ENCODE measurements around the gene PNO1. TPM values are rescaled to one million over a fixed set of nuclear protein-coding genes. Genes with fewer than 3 reads are reported as not detected.

PNO1 gene
- total and polyA plus RNA-seq, 10 of the 15 experiments (the other 5 are each of a cell fraction or from before 2014, with no cell fraction given) = 9.7 to 60.2 (median 30.3) TPM

DNA sequence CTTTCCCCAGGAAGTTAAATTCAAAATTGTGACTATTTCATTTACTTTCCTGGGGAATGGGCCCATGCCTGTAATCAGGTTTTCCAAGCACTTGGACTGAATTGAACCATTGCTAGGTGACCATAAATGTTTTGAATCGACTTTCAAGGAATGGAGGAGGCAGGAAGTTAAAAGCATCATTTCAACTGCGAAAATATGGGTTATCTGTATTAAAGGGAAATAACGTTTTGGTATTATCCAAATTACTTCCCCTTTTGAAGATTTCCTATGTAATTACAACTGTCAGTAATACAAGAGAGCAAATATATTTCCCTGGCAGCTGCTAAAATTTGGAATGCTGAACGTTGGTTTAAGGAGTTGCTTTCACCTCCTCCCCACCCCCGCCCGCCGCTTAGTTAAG lies 19.0 kb downstream of the PNO1 start:
- ATAC-seq = no peak
- TF ChIP-seq ZNF24 (IDR thresholded peaks at IDR 0.05) (no peak), MEF2A (IDR thresholded peaks at IDR 0.05; ENCODE audit: insufficient read depth, low read depth, low read length) (no peak), NR2F1 (conservative IDR thresholded peaks at IDR 0.05) (no peak), PAX5 (IDR thresholded peaks at IDR 0.05; ENCODE audit: borderline replicate concordance, low read depth, low read length) (no peak), BMI1 (IDR thresholded peaks at IDR 0.05; ENCODE audit: borderline replicate concordance) (no peak), FOS (IDR thresholded peaks at IDR 0.05; ENCODE audit: borderline replicate concordance, extremely low read depth, insufficient read length) (no peak), WRNIP1 (IDR thresholded peaks at IDR 0.05; ENCODE audit: borderline replicate concordance, low read depth, low read length) (no peak), HDAC6 (IDR thresholded peaks at IDR 0.05; ENCODE audit: unreplicated experiment) (no peak)
- TF ChIP-seq, protein P1, sequence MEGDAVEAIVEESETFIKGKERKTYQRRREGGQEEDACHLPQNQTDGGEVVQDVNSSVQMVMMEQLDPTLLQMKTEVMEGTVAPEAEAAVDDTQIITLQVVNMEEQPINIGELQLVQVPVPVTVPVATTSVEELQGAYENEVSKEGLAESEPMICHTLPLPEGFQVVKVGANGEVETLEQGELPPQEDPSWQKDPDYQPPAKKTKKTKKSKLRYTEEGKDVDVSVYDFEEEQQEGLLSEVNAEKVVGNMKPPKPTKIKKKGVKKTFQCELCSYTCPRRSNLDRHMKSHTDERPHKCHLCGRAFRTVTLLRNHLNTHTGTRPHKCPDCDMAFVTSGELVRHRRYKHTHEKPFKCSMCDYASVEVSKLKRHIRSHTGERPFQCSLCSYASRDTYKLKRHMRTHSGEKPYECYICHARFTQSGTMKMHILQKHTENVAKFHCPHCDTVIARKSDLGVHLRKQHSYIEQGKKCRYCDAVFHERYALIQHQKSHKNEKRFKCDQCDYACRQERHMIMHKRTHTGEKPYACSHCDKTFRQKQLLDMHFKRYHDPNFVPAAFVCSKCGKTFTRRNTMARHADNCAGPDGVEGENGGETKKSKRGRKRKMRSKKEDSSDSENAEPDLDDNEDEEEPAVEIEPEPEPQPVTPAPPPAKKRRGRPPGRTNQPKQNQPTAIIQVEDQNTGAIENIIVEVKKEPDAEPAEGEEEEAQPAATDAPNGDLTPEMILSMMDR (IDR thresholded peaks at IDR 0.05 in 2 of 3, conservative IDR thresholded peaks at IDR 0.05 in 1 of 3; ENCODE audit: control insufficient read depth in 2 of 3, extremely low read depth in 1 of 3, insufficient read depth in 1 of 3, low read depth in 3 of 3, low read length in 3 of 3) = no peak
- TF ChIP-seq, protein P2, sequence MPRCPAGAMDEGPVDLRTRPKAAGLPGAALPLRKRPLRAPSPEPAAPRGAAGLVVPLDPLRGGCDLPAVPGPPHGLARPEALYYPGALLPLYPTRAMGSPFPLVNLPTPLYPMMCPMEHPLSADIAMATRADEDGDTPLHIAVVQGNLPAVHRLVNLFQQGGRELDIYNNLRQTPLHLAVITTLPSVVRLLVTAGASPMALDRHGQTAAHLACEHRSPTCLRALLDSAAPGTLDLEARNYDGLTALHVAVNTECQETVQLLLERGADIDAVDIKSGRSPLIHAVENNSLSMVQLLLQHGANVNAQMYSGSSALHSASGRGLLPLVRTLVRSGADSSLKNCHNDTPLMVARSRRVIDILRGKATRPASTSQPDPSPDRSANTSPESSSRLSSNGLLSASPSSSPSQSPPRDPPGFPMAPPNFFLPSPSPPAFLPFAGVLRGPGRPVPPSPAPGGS (IDR thresholded peaks at IDR 0.05; ENCODE audit: borderline replicate concordance, insufficient read depth, low read depth, low read length, poor library complexity, severe bottlenecking) = no peak
- TF ChIP-seq, protein P3, sequence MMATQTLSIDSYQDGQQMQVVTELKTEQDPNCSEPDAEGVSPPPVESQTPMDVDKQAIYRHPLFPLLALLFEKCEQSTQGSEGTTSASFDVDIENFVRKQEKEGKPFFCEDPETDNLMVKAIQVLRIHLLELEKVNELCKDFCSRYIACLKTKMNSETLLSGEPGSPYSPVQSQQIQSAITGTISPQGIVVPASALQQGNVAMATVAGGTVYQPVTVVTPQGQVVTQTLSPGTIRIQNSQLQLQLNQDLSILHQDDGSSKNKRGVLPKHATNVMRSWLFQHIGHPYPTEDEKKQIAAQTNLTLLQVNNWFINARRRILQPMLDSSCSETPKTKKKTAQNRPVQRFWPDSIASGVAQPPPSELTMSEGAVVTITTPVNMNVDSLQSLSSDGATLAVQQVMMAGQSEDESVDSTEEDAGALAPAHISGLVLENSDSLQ (IDR thresholded peaks at IDR 0.05) = no peak
- intact Hi-C loops (cut with micrococcal nuclease; ENCODE audit: unreplicated experiment) (no loop called here), in situ Hi-C loops (cut with MboI) (no loop called here)
- H3K36me3 ChIP-seq (ENCODE audit: control insufficient read depth in 2 of 2, insufficient read depth in 2 of 2, low read length in 1 of 2) = peaks cover 3 to 24% of the 10 kb centered on the region in 2 experiments
- H3K4me2 ChIP-seq (ENCODE audit: control insufficient read depth, insufficient read depth) = no peak overlapping the region
- no peak for DNase-seq (ENCODE audit: low read depth, low spot score)
- H3K79me2 ChIP-seq (ENCODE audit: control insufficient read depth, insufficient read depth, low read length) = no peaks in the 10 kb centered on the region
- no peak overlapping the region for H3K4me3 ChIP-seq
- H3K27ac ChIP-seq (ENCODE audit: control insufficient read depth, insufficient read depth) = no peak overlapping the region
- FAIRE-seq = no peak
- ChIA-PET CTCF (interaction anchor here (0.6 to 2.3 kb wide), 7 partner anchors 8 to 74 kb away, joined by 3 to 29 read pairs (median 3); a partner anchor contains a TSS), RAD21 (ENCODE audit: unreplicated experiment) (interaction anchor here (1.3 kb wide), 1 partner anchor 19 kb away, joined by 3 read pairs; no protein-coding TSS in a partner anchor), POLR2A (no interaction called here), SMC1A (ENCODE audit: uncharacterized antibody, unreplicated experiment) (interaction anchor here (1.0 to 1.2 kb wide), 3 partner anchors 49 to 66 kb away, joined by 3 to 4 read pairs (median 3); no protein-coding TSS in a partner anchor)
- WGBS (ENCODE audit: insufficient coverage, insufficient replicate concordance, low lambda C conversion rate, missing lambda C conversion rate) = 60% methylated on average over 7 of the region's 7 CpGs
- no peaks in the 10 kb centered on the region for H4K20me1 ChIP-seq (ENCODE audit: control insufficient read depth, insufficient read depth)
- H3K9me3 ChIP-seq (replicated peaks; ENCODE audit: control insufficient read depth, insufficient read depth, low read length) = no peaks in the 10 kb centered on the region
- H3K4me1 ChIP-seq (ENCODE audit: control insufficient read depth, insufficient read depth, low read length) = no peaks in the 10 kb centered on the region
- BruUV-seq (replicated peaks) = no TSS peak
- no peak overlapping the region for H3K9ac ChIP-seq (ENCODE audit: control insufficient read depth, insufficient read depth, low read length)
- H2AFZ ChIP-seq (ENCODE audit: control insufficient read depth, low read depth, low read length) = no peak overlapping the region
- no peaks in the 10 kb centered on the region for H3K27me3 ChIP-seq (replicated peaks in 1 of 2; ENCODE audit: control insufficient read depth in 2 of 2, insufficient read depth in 2 of 2, low read length in 1 of 2)

Measured in GM12878 (cell line).